Activated CD4-positive, alpha-beta T cell treated with anti-CD3 and anti-CD28 coated beads, Interleukin-2, amount 10 ng/mL, durations not matched to agents 7 days and 5 days (primary cell): ENCODE results near the gene SMC1B. TPM values are rescaled to one million over a fixed set of nuclear protein-coding genes. Genes with fewer than 3 reads are reported as not detected.
"Not testable (repeated sequence)": the region's sequence is repeated elsewhere in the genome, so short reads cannot be mapped to it uniquely, and the experiment has no call there.

ENCODE experiments used
- CTCF ChIA-PET: fragments of 350-600 bp; sonication (Branson Sonifier 250); formaldehyde crosslinking; loops from one replicate; lab custom pipeline; 2021; ENCODE audit warnings: antibody characterized with exemption; lab: Charles Lee
- POLR2A ChIA-PET: fragments of 350-600 bp; sonication (Branson Sonifier 250); formaldehyde crosslinking; loops from one replicate; lab custom pipeline; 2021; ENCODE audit warnings: antibody characterized with exemption; lab: Charles Lee
- DNase-seq: peaks from one replicate; pipeline ENCODE4 v3.0.0-alpha.2; 2020
- H3K27ac Mint-ChIP-seq: one replicate; pipeline ENCODE4 v1.8.0; 2021; ENCODE audit warnings: mild to moderate bottlenecking, moderate library complexity, mixed read lengths
- H3K27me3 Mint-ChIP-seq: one replicate; pipeline ENCODE4 v1.8.0; 2021; ENCODE audit warnings: mixed read lengths
- H3K36me3 Mint-ChIP-seq: one replicate; pipeline ENCODE4 v1.8.0; 2021; ENCODE audit warnings: low read depth, mixed read lengths
- H3K4me1 Mint-ChIP-seq: one replicate; pipeline ENCODE4 v1.8.0; 2021; ENCODE audit warnings: mixed read lengths
- H3K4me3 Mint-ChIP-seq: one replicate; pipeline ENCODE4 v1.8.0; 2021; ENCODE audit warnings: mild to moderate bottlenecking, moderate library complexity, mixed read lengths
- H3K9me3 Mint-ChIP-seq: one replicate; pipeline ENCODE4 v1.8.0; 2021; ENCODE audit warnings: mixed read lengths
- total RNA-seq, 2 experiments: library from RNA; stranded (reverse); gene quantifications; one replicate each; pipeline ENCODE4 v1.2.3, GENCODE V29; 2021

SMC1B gene
- total RNA-seq, 2 experiments from 2014 or later = 0.58 to 0.64 TPM

GRCh38 chr22:45295492-45295891 is 117.9 kb downstream of the SMC1B start:
- no peak for DNase-seq
- ChIA-PET CTCF (interaction anchor here (1.7 to 2.9 kb wide), 2 partner anchors 12 to 28 kb away, joined by 4 to 13 read pairs; no protein-coding TSS in a partner anchor), POLR2A (interaction anchor here (0.7 kb wide), 1 partner anchor 373 kb away, joined by 3 read pairs; no protein-coding TSS in a partner anchor)
- peaks cover 34% of the 10 kb centered on the region for H3K4me1 Mint-ChIP-seq
- H3K9me3 Mint-ChIP-seq = no peaks in the 10 kb centered on the region
- H3K4me3 Mint-ChIP-seq = no peak overlapping the region
- peak overlapping the region; percentile 89 for H3K27ac Mint-ChIP-seq
- H3K36me3 Mint-ChIP-seq = no peaks in the 10 kb centered on the region
- no peaks in the 10 kb centered on the region for H3K27me3 Mint-ChIP-seq

DNA sequence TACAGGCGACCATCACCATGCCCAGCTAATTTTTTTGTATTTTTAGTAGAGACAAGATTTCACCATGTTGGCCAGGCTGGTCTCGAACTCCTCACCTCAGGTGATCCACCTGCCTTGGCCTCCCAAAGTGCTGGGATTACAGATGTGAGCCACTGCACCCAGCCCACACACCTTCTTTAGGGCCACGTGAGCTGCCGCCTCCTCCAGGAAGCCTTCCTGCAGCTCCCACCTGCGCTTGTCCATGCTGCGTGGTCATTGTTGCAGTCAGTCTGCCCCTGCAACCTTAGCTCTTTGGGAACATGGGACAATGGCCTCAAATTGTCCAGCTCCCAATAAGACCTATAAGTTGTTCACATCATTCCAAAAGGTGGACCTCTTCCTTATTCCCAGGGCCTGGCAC is 118.4 kb downstream of the SMC1B start:
- not testable (repeated sequence) for H3K36me3 Mint-ChIP-seq, H3K27me3 Mint-ChIP-seq, H3K27ac Mint-ChIP-seq, DNase-seq, H3K4me3 Mint-ChIP-seq, H3K9me3 Mint-ChIP-seq
- peaks cover 34% of the 10 kb centered on the region for H3K4me1 Mint-ChIP-seq
- POLR2A ChIA-PET = interaction anchor here (0.7 kb wide), 1 partner anchor 373 kb away, joined by 3 read pairs; no protein-coding TSS in a partner anchor
- CTCF ChIA-PET = interaction anchor here (0.6 to 1.7 kb wide), 2 partner anchors 29 to 1186 kb away, joined by 3 to 4 read pairs; no protein-coding TSS in a partner anchor

Other genes starting within 250 kb of the SMC1B start
- gene NUP50, start 249.7 kb downstream of the SMC1B start, total RNA-seq = 100 to 1,000 TPM; 180 to 183 TPM
- 10 to 100 TPM; 13.3 to 17.8 TPM for gene KIAA0930, start 172.7 kb downstream of the SMC1B start, total RNA-seq
- not detected for gene UPK3A, start 128.7 kb downstream of the SMC1B start, total RNA-seq
- gene FAM118A, start 103.7 kb downstream of the SMC1B start, total RNA-seq = 10 to 100 TPM; 35.6 to 37.0 TPM
- 1 to 10 TPM; 4.8 to 7.0 TPM for gene RIBC2, start 94 bp upstream of the SMC1B start, total RNA-seq
- not detected for gene FBLN1, start 89.3 kb upstream of the SMC1B start, total RNA-seq